GM19043 (cell line): ENCODE data around the gene ADARB2.

Experiments
- ATAC-seq: cut with Tn5 transposase; IDR thresholded peaks from one replicate; pipeline ENCODE4 v1.9.1; 2021; ENCODE audit warnings: low read depth; ENCODE audit not compliant: unreplicated experiment

ADARB2 gene

DNA sequence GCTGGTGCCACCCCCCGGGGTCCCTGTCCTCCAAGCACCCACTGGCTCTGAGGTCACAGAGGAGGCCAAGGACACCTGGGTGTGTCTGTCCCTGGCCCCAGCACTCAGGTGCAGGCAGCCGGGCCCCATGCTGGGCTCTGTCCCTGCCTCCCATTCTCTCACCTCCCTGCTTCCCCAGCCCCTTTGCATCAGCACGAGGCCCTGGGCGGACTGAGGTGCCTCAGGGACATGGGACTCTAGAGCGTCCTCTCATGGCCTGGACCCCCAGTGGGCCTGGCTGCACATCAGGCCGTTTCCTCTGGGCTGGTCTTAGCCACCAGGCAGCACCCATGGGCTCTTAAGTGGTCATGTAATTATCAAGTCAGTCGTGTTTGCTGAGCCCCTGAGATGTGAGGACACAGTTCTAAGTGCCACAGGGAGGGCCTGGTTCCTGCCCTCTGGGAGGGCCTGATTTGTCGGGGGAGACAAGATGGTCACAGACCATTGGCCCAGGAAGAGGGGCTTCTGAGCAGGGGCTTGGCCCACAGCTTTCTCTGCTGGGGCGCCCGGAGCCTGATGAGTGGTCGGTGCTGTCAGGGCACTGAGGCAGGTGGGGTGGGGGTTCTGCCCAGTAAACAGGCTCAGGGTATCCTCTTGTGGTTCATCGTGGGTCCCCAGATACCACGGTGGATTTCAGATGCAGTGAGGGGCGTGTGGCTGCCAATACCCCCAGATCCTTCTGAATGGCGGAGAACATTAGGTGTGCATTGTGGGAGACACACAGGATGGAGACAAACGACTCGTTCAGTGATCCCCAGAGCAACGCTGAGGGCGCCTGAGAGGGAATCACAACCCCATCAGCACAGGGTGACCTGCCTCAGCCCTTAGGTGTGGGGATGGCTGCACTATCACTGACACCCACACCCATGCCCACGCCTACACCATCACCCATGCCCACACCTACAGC lies 528.7 kb downstream of the ADARB2 start:
- ATAC-seq = no peak

DNA sequence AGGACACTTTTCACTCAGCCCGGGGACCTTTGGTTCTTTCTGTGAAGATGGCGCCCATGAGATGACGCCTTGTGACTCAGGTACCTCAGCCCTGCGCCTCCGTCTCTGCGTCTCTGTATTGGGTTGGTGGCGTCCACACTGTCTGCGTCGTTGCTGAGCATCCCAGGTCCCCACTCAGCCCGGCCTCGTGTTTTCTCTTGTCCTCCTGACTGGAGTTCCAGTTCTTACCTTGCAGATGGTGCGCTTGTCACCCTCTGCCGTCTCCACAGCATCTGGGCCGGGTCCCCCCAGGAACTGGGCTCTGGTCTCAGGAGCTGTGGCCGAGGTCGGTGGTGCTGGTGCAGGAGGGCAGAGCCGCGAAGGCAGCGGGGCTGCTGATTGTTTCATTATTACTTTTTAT lies 530.7 kb downstream of the ADARB2 start:
- ATAC-seq = no peak

GRCh38 chr10:1206101-1206500 lies 531.2 kb downstream of the ADARB2 start:
- no peak for ATAC-seq

GRCh38 chr10:1205450-1206030 lies 531.8 kb downstream of the ADARB2 start:
- no peak for ATAC-seq

DNA sequence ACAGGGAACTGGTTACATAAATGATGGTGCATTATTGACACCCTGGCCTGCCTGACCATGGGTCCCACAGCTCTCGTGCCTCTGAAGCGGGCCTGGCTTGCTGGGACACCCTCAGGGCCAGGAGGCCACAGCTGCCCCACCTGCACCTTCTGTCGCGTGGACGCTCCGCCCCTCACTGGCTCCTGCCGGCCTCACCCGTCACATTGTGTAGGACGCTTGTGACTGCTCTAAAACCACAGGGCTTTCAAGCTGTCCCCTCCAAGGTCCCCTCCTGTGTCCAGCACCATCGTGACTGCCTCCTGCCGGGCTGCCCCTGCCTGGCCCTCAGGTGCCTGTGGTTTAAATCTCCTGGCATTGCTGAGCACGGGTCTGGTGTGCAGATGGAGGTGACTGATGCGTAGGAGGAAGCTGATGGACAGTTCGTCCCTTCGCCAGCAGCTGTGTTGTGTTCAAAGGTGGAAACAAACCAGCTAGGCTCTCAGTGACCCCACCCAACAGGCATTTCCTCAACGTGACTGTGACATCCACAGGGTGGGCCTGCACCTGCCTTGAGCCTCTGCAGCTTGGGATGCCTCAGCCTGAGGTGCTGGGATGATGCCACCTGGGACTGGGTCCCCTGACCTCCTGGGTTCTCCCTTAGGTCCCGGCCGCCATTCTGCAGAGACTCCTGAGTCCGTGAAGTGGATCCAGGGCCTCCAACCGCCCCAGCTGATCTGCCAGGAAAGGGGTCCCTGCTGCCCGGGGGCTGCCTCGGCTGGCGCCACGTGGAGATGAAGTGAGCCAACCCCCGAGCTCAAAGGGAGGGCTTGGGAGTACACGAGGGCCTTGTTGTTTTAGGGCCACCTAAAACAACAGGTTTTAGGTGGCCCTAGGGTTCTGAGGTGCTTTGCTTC lies 532.6 kb downstream of the ADARB2 start:
- no peak for ATAC-seq

DNA sequence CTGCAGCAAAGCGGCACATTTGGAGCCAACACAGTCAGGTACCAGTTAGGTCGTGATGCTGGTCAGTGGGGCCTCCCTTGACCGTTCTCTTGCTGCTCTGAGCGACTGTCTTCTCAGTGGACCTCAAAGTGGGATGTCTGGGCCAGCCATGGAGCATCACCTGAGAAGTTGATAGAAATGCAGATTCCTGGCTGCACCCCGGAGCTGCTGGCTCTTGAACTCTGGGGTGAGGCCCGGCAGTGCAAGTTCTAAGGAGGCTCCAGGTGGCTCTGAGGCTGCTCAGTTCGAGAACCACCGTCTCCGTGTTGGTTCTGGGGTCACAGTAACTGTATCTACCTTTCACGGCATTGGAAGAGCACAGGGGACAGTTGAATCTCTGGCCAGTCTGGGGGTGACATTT lies 533.6 kb downstream of the ADARB2 start:
- ATAC-seq = no peak

DNA sequence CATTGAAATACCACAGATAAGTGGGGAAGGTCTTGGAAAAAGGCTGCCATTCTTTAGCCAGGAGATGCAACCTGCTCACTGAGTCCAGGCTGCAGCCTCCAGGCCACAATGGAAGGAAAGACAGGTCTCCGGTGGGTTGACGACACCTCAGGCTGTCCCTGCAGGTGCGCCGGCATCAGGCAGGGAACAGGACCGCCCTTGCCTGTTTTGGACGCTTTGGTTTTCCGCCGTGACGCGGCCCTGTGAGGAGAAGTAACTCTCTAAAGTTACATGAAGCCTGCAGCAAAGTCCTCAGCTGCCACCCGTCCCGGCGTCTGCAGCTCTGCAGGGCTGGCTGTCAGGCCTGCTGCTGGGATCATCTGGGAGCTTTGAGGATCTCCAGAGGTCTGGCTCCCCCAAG lies 534.1 kb downstream of the ADARB2 start:
- ATAC-seq = no peak

DNA sequence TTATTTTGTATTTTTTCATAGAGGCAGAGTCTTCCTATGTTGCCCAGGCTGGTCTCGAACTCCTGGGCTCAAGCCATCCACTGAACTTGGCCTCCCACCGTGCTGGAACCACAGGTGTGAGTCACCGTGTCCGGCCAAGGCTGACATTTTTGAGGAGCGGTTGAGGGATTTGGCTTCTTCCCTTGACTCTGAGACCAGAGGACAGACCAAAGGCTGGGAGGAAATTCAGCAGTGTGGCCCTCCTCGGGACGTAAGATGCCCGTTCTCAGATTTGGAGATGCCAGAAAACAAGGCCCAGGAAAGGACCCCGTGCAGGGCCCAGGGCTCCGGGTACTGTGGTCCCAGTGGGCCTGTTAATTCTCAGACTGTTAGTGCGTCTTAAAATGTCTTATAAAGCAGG lies 535.0 kb downstream of the ADARB2 start:
- no peak for ATAC-seq

DNA sequence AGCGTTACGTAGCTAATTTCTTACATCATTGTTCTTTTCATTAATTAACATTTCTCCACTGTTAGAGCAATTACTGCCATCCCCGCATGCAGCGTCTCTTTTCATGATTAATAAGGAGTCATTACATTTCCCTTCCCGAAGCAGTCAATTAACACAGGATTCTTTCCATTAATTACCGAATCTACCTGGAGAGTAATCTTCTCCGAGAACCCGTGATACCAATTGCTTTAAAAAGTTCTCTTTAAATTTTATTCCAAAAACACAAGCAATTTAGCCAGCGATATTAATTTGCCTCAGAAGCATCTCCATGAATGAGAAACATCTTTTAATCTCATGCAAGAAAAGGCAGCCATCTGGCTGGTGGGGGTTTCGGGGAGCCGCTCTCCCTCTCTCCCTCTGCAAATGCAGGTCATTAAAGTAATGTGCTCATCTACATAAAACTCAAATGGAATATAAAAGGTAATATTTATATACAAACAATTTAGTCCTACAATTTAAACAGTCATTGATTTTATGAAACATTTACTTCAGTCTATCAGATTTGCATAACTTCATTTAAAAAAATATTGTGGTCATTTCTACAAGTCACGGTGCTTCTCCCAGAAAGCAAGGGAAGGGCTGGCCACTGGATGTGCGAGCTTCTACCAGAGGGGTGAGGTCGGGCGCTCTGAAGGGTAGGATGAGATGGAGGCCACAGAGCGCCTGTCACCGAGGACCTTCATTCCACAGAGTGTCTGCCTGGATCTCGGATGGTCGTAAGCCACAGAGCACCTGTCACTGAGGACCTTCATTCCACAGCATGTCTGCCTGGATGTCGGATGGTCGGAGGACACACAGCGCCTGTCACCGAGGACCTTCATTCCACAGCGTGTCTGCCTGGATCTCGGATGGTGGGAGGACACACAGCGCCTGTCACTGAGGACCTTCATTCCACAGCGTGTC lies 536.2 kb downstream of the ADARB2 start:
- no peak for ATAC-seq

- ATAC-seq = no peak
Measured at GRCh38 chr10:1199897-1200721, 537.2 kb downstream of the ADARB2 start.

DNA sequence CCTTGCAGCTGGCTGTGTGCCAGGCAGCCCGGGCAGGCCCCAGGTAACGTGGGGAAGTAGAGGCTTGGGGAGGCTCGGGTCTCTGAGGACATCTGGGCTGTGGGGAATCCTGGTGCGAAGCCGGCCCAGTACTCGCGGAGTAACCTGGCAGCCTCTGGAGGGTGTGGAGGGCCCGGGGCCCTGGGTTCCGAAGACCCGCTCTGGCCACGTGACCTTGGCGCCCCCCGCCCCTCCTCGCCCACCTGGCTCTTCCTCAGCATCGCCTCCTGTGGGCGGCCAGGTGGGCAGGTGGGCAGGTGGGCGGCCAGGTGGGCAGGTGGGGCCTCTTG lies 538.0 kb downstream of the ADARB2 start:
- ATAC-seq = no peak

DNA sequence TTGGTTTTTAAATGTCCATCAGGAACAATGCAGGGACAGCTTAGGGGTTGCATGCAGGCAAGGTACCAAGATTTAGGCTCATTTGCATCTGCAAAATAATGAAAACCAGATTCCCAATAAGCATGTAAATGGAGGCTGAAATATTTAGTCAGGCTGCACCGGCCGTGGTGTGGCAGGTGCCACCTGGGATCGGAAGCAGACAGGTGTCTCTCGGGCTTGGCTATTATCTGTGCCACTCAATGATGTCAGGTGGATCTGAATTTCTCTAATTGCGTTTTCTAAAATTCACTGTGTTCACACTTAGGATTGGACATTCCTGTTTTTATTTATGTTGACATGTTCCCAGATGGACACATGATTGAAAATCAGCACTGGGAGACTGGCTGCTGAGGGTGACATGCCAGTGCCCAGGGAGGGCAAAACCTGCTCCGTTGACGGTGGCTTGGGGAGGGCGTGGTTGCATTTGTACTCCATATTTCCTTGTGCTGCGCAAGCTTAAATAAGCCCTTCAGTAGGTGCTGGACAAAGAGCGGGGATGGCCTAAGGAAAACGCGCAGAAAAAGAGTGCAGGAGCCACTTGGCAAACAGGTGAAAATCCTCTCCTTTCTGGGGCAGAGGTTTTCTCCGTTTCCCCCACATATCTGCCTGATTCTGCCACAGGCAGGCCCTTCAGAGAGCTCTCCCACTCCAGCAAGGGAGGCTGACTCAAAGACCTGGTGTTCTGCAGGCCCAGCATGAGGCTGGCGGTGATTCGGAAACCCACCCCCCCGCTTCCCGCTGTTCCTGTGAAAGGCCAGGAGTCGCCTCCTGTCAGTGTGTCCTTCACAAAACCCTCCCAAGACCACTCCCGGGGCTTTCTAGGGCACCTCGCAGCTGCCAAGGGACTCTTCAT lies 538.6 kb downstream of the ADARB2 start:
- ATAC-seq = no peak

- ATAC-seq = no peak
Measured at GRCh38 chr10:1197384-1197783, 539.9 kb downstream of the ADARB2 start.

DNA sequence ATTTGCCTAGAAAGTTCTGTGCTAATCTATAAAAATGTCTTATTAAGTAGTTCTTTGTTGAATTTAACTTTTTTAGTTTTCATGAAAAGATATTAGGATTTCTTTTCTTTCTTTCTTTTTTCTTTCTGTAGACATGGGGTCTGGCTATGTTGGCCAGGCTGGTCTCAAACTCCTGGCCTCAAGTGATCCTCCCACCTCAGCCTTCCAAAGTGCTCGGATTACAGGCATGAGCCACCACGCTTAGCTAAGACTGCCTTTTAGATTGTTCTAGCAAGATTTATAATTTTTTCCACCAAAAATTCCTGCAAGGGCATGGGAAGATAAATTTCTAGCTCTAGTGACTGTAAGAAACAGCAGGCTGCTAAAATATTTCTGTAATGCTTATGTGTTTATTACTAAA lies 540.7 kb downstream of the ADARB2 start:
- ATAC-seq = no peak

DNA sequence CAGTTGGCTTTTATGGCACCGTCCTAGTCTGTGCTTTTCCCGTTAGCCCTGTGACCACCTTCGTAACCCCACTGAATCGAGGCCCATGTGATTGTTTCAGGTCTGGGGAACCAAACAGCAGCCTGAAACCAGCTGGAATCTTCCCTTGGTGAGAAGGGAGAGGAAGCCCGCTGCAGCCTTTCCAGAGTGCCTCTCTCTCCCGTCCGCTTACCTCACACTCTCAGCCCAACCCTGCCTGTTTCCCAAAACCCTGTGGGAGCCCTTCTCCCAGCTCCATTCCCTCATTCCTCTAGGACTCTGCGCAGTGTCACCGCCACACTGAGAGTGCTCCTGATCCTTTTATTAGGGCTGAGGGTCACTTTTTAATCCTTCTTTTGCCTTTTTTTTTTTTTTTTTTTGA lies 541.5 kb downstream of the ADARB2 start:
- no peak for ATAC-seq

GRCh38 chr10:1194161-1194560 lies 543.2 kb downstream of the ADARB2 start:
- ATAC-seq = no peak

GRCh38 chr10:1193561-1193960 lies 543.8 kb downstream of the ADARB2 start:
- ATAC-seq = no peak

DNA sequence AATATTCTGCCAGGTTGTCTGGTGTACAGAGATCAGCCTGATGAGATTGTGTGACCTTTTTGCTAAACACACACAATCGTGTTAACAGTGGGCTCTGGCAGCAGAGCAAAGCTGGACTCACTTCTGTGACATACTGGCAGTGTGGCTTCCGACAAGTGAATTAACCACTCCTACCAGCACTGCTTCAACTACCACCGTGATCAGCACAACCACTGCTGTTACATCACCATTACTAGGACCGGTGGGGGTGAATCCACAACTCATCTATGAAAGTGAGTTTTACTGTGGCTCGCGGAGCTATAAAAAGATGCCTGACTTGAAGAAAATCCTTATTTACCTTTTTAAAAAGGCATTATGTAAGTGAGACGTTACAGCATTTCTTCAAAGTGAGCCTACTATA lies 545.6 kb downstream of the ADARB2 start:
- ATAC-seq = no peak
